Measurements from ENCODE around the gene NDUFAF2.

DNA sequence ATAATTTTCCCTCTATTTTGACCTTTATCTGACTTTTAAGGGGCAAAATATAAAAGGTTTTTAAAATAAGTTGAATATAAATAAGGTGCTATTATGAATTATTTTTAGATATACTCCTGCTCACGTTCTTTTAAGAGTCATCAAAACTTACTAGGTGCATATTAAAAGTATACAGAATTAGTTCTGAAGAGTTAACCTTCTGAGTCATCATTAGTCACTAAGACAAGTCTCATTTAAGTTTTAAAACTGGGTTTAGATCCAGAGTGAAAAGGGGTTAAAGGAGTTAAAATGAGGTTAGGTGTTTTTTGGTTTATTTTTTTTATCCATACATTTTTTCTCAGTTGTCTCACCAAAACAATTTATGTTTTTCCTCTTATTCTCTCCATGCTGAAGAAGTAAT, 175.5 kb downstream of the NDUFAF2 start:
- no peak for TF ChIP-seq RFX5 (IDR thresholded peaks at IDR 0.05; ENCODE audit: low read depth, low read length)
- TF ChIP-seq POLR2A (IDR thresholded peaks at IDR 0.05; ENCODE audit: low read depth, low read length): no peak
